Measurements from ENCODE around the gene ANTXR1. TPM values are rescaled to one million over a fixed set of nuclear protein-coding genes. Genes with fewer than 3 reads are reported as not detected.

The ANTXR1 gene
- total and polyA plus RNA-seq, 11 donors: 5.8 to 75.2 (median 23.3) TPM

DNA sequence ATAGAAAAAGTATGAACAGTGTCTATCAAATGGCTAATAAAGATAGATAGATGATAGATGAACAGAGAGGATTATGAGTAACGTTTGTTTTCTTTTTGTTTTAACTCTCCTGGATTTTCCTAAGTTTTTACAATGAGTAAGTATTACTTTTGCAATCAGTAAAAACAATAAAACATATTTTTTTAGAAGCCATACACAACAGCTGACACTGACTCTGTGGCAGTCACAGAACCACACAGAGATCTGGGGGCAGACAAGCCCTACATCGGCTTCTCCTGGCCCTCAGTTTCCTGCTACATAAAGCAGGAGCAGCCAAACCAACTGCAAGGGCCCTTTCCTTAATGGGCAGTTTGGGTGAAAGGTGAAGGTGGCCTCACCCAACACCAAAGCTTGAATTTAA lies 63.6 kb downstream of the ANTXR1 start:
- Histone ChIP-seq H3K27ac (peak overlapping the region in 3 of 12 donors; percentile 37 to 46 (median 46)), H3K27me3 (no peaks in the 10 kb centered on the region), H3K36me3 (peaks cover 0 to 41% (median 0%) of the 10 kb centered on the region in 9 donors), H3K4me1 (peaks cover 0 to 22% (median 0%) of the 10 kb centered on the region in 12 donors), H3K4me3 (no peak overlapping the region), H3K9me3 (no peaks in the 10 kb centered on the region)
- ATAC-seq: no peak
- no peak for DNase-seq
- 82 to 93% (median 90%) methylated on average over 2 of the region's 2 CpGs for WGBS, 4 donors
- TF ChIP-seq, protein P1, sequence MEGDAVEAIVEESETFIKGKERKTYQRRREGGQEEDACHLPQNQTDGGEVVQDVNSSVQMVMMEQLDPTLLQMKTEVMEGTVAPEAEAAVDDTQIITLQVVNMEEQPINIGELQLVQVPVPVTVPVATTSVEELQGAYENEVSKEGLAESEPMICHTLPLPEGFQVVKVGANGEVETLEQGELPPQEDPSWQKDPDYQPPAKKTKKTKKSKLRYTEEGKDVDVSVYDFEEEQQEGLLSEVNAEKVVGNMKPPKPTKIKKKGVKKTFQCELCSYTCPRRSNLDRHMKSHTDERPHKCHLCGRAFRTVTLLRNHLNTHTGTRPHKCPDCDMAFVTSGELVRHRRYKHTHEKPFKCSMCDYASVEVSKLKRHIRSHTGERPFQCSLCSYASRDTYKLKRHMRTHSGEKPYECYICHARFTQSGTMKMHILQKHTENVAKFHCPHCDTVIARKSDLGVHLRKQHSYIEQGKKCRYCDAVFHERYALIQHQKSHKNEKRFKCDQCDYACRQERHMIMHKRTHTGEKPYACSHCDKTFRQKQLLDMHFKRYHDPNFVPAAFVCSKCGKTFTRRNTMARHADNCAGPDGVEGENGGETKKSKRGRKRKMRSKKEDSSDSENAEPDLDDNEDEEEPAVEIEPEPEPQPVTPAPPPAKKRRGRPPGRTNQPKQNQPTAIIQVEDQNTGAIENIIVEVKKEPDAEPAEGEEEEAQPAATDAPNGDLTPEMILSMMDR (IDR thresholded peaks at IDR 0.05): no peak
- TF ChIP-seq POLR2A (IDR thresholded peaks at IDR 0.05): no peak
- intact Hi-C loops (cut with DNase I): loop anchor here in 1 of 10 donors (5.0 kb wide), 1 partner anchor 96 kb away; no protein-coding TSS in a partner anchor

DNA sequence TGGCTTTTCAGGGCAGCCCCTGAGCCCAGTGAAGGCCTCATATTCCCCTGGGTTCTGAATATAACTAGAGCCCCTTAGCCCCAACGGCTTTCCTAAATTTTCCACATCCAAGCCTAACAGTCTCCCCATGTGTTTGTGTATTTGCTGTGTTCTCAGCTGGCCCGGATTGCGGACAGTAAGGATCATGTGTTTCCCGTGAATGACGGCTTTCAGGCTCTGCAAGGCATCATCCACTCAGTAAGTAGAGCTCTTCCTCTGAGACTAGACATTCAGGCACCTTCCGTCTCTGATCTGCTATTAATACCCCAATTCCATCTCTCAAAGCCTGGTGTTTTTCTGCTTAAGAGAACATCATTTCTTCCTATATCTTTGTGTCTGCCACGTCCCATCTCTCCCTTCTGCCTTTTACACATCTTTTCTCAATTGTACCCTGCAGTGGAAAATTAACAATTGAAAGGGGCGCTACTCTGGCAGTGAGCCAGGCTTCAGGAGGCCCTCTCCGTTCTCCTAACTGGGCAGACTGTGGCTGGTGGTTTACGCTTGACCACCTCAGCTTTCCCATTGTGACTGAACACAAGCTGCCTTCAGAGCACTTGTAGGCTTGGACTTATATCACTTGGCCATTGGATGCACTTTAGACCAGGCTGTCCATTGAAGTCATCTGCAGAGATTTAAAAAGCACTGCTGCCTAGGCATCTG lies 64.4 kb downstream of the ANTXR1 start:
- no peaks in the 10 kb centered on the region for H3K27me3 ChIP-seq
- peak overlapping the region in 3 of 12 donors; percentile 31 to 46 (median 46) for H3K27ac ChIP-seq
- intact Hi-C loops (cut with DNase I): loop anchor here in 1 of 10 donors (5.0 kb wide), 1 partner anchor 95 kb away; no protein-coding TSS in a partner anchor
- H3K4me3 ChIP-seq: no peak overlapping the region
- TF ChIP-seq, protein P1 (IDR thresholded peaks at IDR 0.05): no peak
- no peak for TF ChIP-seq POLR2A (IDR thresholded peaks at IDR 0.05)
- 79 to 84% (median 82%) methylated on average over 10 of the region's 10 CpGs for WGBS, 4 donors
- peak in 2 of 4 donors; percentile 13 to 80 for ATAC-seq
- DNase-seq: peak in 2 of 5 donors; percentile 29 to 44
- H3K4me1 ChIP-seq: peaks cover 0 to 28% (median 3%) of the 10 kb centered on the region in 12 donors
- no peaks in the 10 kb centered on the region for H3K9me3 ChIP-seq
- H3K36me3 ChIP-seq: peaks cover 0 to 40% (median 0%) of the 10 kb centered on the region in 9 donors

DNA sequence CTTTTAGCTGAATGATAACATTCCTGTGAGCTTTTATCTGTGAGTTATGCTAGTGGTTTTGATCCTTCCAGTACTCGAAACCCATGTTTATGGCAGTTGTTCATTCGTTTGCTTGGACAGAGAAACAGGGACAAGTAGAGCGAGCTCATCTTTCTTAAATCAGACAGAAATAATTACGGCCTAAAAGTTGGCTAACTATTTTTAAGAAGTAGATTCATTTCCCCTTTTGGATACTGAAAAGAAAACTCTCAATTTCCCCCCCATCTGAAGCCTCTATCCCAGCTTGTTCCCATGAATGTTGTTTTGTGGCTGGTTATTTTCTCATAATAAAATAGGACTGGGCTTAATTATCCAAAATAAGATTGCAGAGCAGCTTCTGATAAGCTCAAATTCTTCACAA lies 67.1 kb downstream of the ANTXR1 start:
- Histone ChIP-seq H3K27me3 (no peaks in the 10 kb centered on the region), H3K9me3 (no peaks in the 10 kb centered on the region), H3K4me3 (no peak overlapping the region), H3K4me1 (peaks cover 0 to 47% (median 16%) of the 10 kb centered on the region in 12 donors), H3K27ac (peak overlapping the region in 4 of 12 donors; percentile 20 to 83 (median 32)), H3K36me3 (peaks cover 0 to 36% (median 0%) of the 10 kb centered on the region in 9 donors)
- intact Hi-C loops (cut with DNase I): loop anchor here in 1 of 10 donors (10.0 kb wide), 1 partner anchor 55 kb away; no protein-coding TSS in a partner anchor
- no peak for ATAC-seq
- TF ChIP-seq POLR2A (IDR thresholded peaks at IDR 0.05): no peak
- TF ChIP-seq, protein P1 (IDR thresholded peaks at IDR 0.05): no peak
- DNase-seq: no peak
- 74 to 88% (median 84%) methylated on average over 4 of the region's 4 CpGs for WGBS, 4 donors

DNA sequence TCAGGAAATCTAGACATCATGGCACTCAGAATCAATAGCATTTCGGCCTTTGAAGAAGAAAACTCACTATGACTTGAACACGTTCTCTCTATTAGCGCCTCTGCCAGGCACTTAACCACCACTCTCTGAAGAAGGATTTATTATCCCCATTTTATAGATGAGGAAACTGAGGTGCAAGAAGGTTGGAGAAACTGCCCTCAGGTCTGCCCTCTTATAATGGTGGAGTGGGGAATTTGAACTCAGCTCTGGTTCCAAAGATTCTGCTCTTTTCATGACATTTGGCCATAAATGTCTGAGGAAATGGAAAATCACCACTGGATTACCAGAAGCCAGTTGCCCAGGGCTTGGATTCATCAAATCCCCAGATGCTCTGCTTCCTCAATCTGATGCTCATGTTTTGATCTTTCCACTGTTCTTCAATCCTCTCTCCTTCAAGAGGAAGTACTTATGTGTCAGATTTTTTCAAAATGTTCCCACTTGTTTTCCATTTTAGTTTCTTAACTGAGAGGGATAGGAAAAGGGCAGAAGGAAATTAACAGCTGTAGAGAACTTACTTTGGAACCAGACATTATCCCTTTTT lies 68.1 kb downstream of the ANTXR1 start:
- TF ChIP-seq, protein P1 (IDR thresholded peaks at IDR 0.05): no peak
- TF ChIP-seq POLR2A (IDR thresholded peaks at IDR 0.05): no peak
- 97 to 99% (median 98%) methylated on average over 3 of the region's 3 CpGs for WGBS, 4 donors
- H3K27me3 ChIP-seq: no peaks in the 10 kb centered on the region
- H3K36me3 ChIP-seq: peaks cover 0 to 36% (median 0%) of the 10 kb centered on the region in 9 donors
- H3K4me1 ChIP-seq: peaks cover 0 to 47% (median 16%) of the 10 kb centered on the region in 12 donors
- ATAC-seq: peak in 1 of 4 donors; percentile 25
- DNase-seq: no peak
- no peak overlapping the region for H3K4me3 ChIP-seq
- intact Hi-C loops (cut with DNase I): loop anchor here in 1 of 10 donors (10.0 kb wide), 1 partner anchor 56 kb away; no protein-coding TSS in a partner anchor
- no peaks in the 10 kb centered on the region for H3K9me3 ChIP-seq
- peak overlapping the region in 6 of 12 donors; percentile 19 to 83 (median 38) for H3K27ac ChIP-seq
